CD4-positive, alpha-beta T cell treated with Interleukin-10 for 1 hour (primary cell): ENCODE measurements around the gene B9D1.

Experiments used
- DNase-seq: peaks from one replicate; pipeline ENCODE4 v3.0.0-alpha.2; 2020

B9D1 gene

DNA sequence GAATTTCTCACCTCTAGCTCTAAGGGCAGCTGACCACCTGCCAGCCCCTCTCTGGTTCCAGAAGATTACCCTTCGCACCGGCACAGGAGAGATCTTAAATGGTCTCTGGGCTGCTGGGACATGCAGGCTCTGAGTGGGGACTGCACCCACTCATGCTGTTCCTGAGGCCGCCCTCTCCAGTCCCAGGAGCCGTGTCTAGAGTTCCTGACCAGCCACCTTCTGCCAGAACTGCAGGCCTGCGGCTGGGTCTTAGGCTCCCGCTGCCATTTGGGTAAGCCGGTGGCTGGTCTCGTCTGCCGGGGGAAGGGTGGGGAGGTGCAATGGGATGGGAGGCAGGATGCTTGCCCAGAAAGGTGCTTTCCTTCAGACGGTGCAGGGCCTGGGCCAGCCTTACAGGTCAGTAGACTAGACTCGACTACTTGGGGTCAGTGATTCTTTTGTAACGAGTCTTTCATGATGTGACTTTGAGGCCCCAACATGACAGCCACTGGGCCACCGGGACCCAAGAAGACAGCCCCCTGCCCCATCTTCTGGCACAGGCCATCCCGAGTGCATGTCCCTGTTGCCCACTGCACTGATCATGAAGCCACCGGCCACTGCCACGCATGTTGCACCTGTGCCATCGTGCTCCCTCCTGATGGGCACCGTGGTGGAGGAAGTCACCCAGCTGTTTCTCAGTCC, 26.4 kb downstream of the B9D1 start:
- DNase-seq: no peak

GRCh38 chr17:19334331-19334730, 28.2 kb downstream of the B9D1 start:
- no peak for DNase-seq

GRCh38 chr17:19333736-19334290, 28.7 kb downstream of the B9D1 start:
- DNase-seq: no peak

DNA sequence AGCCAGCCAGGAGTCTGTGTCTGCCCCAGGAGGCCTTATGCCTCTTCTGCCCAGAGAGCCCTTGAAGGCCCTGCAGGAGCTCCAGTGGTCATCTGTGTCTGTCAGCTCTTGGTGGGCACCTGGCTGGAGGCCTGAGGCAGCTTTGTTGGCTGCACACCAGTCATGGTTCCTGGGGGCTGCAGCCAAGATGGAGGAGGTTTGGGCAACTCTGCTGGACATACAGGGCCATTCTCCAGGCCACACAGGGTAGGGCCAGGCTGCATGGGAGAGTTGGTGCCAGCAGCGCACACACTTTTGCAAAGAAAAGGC, 29.4 kb downstream of the B9D1 start:
- DNase-seq: no peak

GRCh38 chr17:19332371-19333131, 30.0 kb downstream of the B9D1 start:
- DNase-seq: no peak

DNA sequence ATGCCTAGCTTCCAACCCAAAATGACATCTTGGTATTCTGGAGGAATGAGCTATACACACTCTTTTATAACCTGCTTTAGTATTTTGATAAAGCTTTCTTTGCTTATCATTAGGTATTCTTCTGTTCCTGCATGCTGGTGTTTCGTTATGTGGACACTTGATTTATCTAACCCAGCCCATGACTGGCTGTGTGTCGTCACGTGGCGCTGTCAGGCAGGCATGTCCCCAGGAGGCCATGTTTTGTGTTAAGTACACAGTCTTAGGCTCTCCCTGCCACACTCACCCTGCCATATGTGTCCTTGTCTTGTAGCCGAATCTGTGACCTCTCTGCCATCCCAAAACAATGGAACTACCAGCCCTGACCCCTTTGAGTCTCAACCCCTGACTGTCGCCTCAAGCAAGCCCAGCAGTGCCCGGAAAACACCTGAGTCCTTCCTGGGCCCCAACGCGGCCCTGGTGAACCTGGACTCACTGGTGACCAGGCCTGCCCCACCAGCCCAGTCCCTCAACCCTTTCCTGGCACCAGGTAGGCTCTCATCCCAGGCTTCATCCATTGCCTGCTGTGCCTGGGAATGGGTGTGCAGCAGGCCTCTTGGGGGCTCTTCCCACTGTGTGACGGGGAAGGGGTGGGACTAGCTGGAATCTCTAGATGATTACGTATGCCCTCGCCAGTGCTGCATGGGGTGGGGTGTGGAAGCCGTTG, 30.8 kb downstream of the B9D1 start:
- DNase-seq: no peak

- DNase-seq: no peak
These were observed 31.4 kb downstream of the B9D1 start for GRCh38 chr17:19331134-19331533.

- no peak for DNase-seq
These were observed 32.3 kb downstream of the B9D1 start for GRCh38 chr17:19330271-19330670.

GRCh38 chr17:19329839-19330238, 32.7 kb downstream of the B9D1 start:
- DNase-seq: no peak

- no peak for DNase-seq
These were observed 33.4 kb downstream of the B9D1 start for GRCh38 chr17:19329136-19329535.

DNA sequence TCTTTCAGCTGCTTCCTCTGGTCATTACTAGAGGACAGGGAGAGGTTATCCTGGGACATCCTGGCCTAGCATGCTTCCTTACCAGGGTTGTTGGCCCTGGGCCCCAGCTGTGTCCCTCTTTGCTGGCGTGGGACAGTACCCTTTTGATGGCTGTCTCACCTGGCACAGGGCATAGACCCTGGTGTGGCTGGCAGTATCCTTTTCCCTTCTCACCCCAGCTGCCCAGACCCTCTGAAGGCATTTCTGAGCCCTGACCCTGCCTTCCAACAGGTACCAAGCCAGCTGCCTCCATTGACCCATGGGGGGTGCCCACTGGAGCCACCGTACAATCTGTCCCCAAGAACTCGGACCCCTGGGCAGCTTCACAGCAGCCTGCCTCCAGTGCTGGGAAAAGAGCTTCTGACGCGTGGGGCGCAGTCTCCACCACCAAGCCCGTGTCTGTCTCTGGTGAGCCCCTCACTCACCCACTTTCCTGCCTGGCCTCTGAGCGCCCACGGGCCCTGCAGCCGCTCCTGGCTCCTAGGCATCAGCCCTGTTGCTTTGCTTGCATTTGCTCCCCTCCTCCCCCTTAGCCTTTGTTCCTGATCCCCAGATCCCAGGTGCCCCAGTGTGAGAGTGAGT, 34.0 kb downstream of the B9D1 start:
- no peak for DNase-seq

GRCh38 chr17:19327031-19327783, 35.3 kb downstream of the B9D1 start:
- DNase-seq: no peak

GRCh38 chr17:19325542-19325941, 37.0 kb downstream of the B9D1 start:
- DNase-seq: no peak

DNA sequence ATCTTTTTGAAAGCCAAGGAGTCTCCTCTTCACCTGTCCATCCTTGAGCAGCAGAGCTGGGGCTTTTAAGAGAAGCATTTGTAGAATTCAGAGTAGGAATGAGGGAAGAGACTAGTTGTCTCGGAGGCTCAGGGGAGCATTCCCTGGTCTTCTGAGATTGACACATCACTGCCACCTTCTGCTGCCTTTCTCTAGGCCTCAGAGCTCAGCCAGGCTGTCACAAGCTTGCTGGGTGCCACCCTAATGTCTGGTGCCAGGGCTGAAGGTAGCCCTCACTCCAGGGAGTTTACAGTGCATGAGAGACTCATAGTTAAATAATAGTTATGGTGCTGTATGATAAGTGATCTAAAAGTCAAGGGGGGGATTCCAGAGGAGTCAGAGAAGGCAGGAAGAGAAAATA, 39.7 kb downstream of the B9D1 start:
- no peak for DNase-seq

- no peak for DNase-seq
These were observed 40.4 kb downstream of the B9D1 start for GRCh38 chr17:19322129-19322505.

DNA sequence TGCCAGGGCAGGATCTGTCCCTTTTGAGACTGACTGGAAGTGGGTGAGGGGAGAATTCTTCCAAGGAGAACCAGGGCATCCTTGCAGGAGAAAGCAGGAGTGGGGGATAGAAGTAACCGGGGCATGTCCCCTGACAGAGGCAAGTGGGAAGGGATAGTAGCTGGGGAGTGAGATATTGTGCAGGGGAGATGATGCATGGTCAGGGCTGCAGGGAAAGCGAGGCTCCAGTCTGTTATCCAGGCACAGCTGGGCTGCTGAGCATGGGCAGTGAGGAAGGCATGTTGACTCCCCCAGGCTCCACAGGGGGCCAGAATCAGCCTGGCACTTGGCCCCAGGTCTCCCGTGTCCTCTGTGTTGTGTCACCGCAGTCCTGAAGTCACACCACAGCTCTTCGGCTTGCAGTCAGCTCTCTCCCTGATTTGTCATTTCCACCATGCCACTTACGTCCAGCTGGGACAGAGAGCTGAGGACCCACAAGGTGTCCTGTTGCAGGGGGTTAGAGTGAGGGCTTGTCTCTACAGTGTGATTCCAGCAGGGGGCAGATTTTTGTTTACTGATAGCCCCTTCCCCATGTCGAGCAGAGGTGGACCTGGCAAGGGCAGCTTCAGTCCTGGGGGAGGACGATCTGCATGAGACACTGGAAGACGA, 40.9 kb downstream of the B9D1 start:
- no peak for DNase-seq

GRCh38 chr17:19320876-19321275, 41.6 kb downstream of the B9D1 start:
- no peak for DNase-seq

DNA sequence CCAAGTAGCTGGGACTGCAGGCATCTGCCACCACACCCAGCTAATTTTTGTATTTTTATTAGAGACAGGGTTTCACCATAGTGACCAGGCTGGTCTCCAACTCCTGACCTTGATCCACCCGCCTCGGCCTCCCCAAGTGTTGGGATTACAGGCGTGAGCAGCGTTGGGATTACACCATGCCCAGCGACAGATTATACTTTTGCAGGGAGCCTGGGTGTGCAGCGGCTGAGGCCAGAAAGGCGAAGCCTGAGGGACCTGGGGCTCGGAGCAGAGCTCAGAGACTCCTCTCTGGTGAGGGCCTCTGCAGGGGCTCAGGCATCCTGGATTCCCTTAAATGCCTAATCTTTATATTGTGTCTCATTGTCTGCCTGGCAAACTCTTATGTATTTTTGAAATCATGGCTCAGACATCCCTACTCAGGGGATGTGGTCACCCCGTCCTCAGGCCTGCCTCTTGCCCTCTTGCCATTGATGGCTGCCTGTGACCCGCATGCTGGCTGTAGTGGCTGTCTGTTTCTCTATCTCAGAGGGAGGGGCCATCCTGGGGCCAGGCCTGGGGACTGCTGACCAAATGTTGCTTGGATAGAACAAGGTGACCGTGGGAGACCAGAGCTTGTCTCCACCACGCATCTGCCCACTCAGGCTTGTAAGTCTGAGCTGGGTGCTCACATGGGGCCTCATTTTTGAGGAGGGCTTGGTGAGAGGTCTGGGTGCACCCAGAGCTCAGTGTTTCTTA, 42.6 kb downstream of the B9D1 start:
- no peak for DNase-seq

GRCh38 chr17:19318611-19319010, 43.9 kb downstream of the B9D1 start:
- no peak for DNase-seq

- no peak for DNase-seq
These were observed 45.0 kb downstream of the B9D1 start for GRCh38 chr17:19317359-19318095.
